CD4-positive, alpha-beta T cell treated with Interferon alpha-2 for 1 hour (primary cell): ENCODE results near the gene NDUFB11.

ENCODE experiments used
- DNase-seq, 2 donors: peaks; one replicate each; pipeline ENCODE4 v3.0.0-alpha.2; 2020 to 2022

NDUFB11 gene

GRCh38 chrX:47144626-47145394 lies at the start of gene NDUFB11, which contains the start of gene RBM10:
Gene NDUFB11 (minus strand): TSS chrX:47144702. CDS start chrX:47144679, 23 bp downstream.
Gene RBM10 (plus strand): TSS chrX:47145221. CDS start chrX:47147482, 2,261 bp downstream.
- DNase-seq, result peak; percentile 93 to 94

GRCh38 chrX:47193475-47194193 lies 49.1 kb upstream of the NDUFB11 start, which contains the start of gene UBA1:
Gene UBA1 (plus strand): TSS chrX:47193829. CDS start chrX:47198803, 4,974 bp downstream.
- DNase-seq, result peak; percentile 95 to 97

GRCh38 chrX:47191806-47192401 lies 47.4 kb upstream of the NDUFB11 start:
- no peak for DNase-seq

- peak; percentile 35 to 59 for DNase-seq
Measured at GRCh38 chrX:47191331-47191730, 46.8 kb upstream of the NDUFB11 start.

GRCh38 chrX:47190445-47191269 lies 46.2 kb upstream of the NDUFB11 start:
- peak; percentile 89 to 91 for DNase-seq

- no peak for DNase-seq
Measured at GRCh38 chrX:47189906-47190305, 45.4 kb upstream of the NDUFB11 start.

GRCh38 chrX:47187106-47187677 lies 42.7 kb upstream of the NDUFB11 start:
- no peak for DNase-seq

- DNase-seq, result no peak
Measured at GRCh38 chrX:47186096-47186740, 41.7 kb upstream of the NDUFB11 start.

GRCh38 chrX:47185241-47185640 lies 40.7 kb upstream of the NDUFB11 start:
- no peak for DNase-seq

GRCh38 chrX:47184486-47184885 lies 40.0 kb upstream of the NDUFB11 start:
- DNase-seq, result no peak

- no peak for DNase-seq
Measured at GRCh38 chrX:47182106-47182700, 37.7 kb upstream of the NDUFB11 start.

- no peak for DNase-seq
Measured at GRCh38 chrX:47181301-47181700, 36.8 kb upstream of the NDUFB11 start.

- DNase-seq, result no peak
Measured at GRCh38 chrX:47180346-47180745, 35.8 kb upstream of the NDUFB11 start.

- no peak for DNase-seq
Measured at GRCh38 chrX:47179928-47180255, 35.4 kb upstream of the NDUFB11 start.

GRCh38 chrX:47179221-47179927 lies 34.9 kb upstream of the NDUFB11 start:
- no peak for DNase-seq

GRCh38 chrX:47178337-47178736 lies 33.8 kb upstream of the NDUFB11 start:
- no peak for DNase-seq

GRCh38 chrX:47177079-47177478 lies 32.6 kb upstream of the NDUFB11 start:
- no peak for DNase-seq

- no peak for DNase-seq
Measured at GRCh38 chrX:47176101-47176740, 31.7 kb upstream of the NDUFB11 start.

- DNase-seq, result no peak
Measured at GRCh38 chrX:47175588-47175980, 31.1 kb upstream of the NDUFB11 start.
